Measurements from ENCODE around the gene PRSS22. TPM values are rescaled to one million over a fixed set of nuclear protein-coding genes. Genes with fewer than 3 reads are reported as not detected.

PRSS22 gene
- total RNA-seq, 2 donors from 2014 or later, result 18.6 to 30.9 TPM

DNA sequence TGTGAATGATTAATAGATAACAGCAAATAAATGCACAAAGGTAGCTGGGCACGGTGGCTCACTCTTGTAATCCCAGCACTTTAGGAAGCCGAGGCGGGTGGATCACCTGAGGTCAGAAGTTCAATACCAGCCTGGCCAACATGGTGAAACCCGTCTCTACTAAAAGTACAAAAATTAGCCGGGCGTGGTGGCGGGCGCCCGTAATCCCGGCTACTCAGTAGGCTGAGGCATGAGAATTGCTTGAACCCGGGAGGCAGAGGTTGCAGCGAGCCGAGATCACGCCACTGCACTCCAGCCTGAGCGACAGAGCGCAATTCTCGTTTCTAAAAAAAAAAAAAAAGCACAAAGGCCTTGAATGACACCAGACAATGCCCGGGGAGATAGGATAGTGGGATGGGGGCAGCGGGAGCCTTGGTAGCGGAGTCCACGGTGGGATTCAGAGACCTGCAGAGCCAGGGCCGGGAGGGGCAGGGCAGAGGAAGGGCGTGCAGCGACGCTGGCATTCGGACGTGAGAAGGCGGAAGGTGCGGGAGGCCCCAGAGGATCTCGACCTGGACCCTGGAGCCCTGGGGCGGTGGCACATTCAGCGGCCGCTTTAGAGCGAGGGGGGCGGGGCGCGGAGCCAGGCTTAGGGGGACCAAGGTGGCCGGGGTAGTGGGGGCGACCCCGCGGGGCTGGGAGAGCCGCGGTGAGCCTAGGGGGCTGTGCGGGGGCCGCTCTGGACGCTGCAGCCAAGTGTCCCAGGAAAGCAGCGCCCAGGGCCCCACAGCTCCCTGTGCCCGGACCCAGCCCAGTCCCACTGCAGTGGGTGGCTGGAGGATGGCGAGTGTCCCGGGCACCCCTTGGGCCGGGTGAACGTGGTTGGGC, 24.0 kb upstream of the PRSS22 start:
- peak; percentile 32 for DNase-seq (ENCODE audit: low spot score)
- H3K27me3 ChIP-seq (replicated peaks; ENCODE audit: insufficient read depth), result no peaks in the 10 kb centered on the region
- WGBS, result 5% methylated on average over 51 of the region's 52 CpGs
- H3K9me3 ChIP-seq, result no peaks in the 10 kb centered on the region
- TF ChIP-seq POLR2AphosphoS5 (IDR thresholded peaks at IDR 0.05), result no peak
- TF ChIP-seq POLR2A (IDR thresholded peaks at IDR 0.05), result peak; percentile 21
- no peaks in the 10 kb centered on the region for H3K36me3 ChIP-seq
- intact Hi-C loops (cut with DNase I), result loop anchor here (2.0 kb wide), 1 partner anchor 23 kb away; no protein-coding TSS in a partner anchor
- peak overlapping the region; percentile 50 to 71 for H3K4me3 ChIP-seq
- peak overlapping the region; percentile 91 to 96 for H3K27ac ChIP-seq
- H3K4me1 ChIP-seq (replicated peaks), result peaks cover 8% of the 10 kb centered on the region

- Histone ChIP-seq H3K4me3 (no peak overlapping the region), H3K4me1 (replicated peaks) (peaks cover 8% of the 10 kb centered on the region), H3K27ac (no peak overlapping the region), H3K9me3 (no peaks in the 10 kb centered on the region), H3K27me3 (replicated peaks; ENCODE audit: insufficient read depth) (no peaks in the 10 kb centered on the region), H3K36me3 (no peaks in the 10 kb centered on the region)
- no peak for DNase-seq (ENCODE audit: low spot score)
- intact Hi-C loops (cut with DNase I), result no loop called here
- TF ChIP-seq, protein P1, sequence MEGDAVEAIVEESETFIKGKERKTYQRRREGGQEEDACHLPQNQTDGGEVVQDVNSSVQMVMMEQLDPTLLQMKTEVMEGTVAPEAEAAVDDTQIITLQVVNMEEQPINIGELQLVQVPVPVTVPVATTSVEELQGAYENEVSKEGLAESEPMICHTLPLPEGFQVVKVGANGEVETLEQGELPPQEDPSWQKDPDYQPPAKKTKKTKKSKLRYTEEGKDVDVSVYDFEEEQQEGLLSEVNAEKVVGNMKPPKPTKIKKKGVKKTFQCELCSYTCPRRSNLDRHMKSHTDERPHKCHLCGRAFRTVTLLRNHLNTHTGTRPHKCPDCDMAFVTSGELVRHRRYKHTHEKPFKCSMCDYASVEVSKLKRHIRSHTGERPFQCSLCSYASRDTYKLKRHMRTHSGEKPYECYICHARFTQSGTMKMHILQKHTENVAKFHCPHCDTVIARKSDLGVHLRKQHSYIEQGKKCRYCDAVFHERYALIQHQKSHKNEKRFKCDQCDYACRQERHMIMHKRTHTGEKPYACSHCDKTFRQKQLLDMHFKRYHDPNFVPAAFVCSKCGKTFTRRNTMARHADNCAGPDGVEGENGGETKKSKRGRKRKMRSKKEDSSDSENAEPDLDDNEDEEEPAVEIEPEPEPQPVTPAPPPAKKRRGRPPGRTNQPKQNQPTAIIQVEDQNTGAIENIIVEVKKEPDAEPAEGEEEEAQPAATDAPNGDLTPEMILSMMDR (IDR thresholded peaks at IDR 0.05), result no peak
- TF ChIP-seq POLR2AphosphoS5 (IDR thresholded peaks at IDR 0.05), result no peak
- TF ChIP-seq POLR2A (IDR thresholded peaks at IDR 0.05), result no peak
- 91% methylated on average over 6 of the region's 6 CpGs for WGBS
These were observed 22.0 kb upstream of the PRSS22 start for GRCh38 chr16:2879854-2880508.

- intact Hi-C loops (cut with DNase I), result loop anchor here (5.0 kb wide), 2 partner anchors 37 to 52 kb away; partner anchors contain the start of gene FLYWCH1
- no peaks in the 10 kb centered on the region for H3K9me3 ChIP-seq
- no peak overlapping the region for H3K4me3 ChIP-seq
- H3K4me1 ChIP-seq (replicated peaks), result peaks cover 3% of the 10 kb centered on the region
- H3K36me3 ChIP-seq, result no peaks in the 10 kb centered on the region
- TF ChIP-seq, protein P1 (IDR thresholded peaks at IDR 0.05), result peak; percentile 79 to 99 (median 92)
- TF ChIP-seq POLR2AphosphoS5 (IDR thresholded peaks at IDR 0.05) (peak; percentile 87), POLR2A (IDR thresholded peaks at IDR 0.05) (no peak)
- DNase-seq (ENCODE audit: low spot score), result peak; percentile 74
- no peaks in the 10 kb centered on the region for H3K27me3 ChIP-seq (replicated peaks; ENCODE audit: insufficient read depth)
- H3K27ac ChIP-seq, result peak overlapping the region; percentile 15 to 41
- WGBS, result 12% methylated on average over 25 of the region's 25 CpGs
These were observed 17.0 kb upstream of the PRSS22 start for GRCh38 chr16:2874912-2875362.

- peaks cover 3% of the 10 kb centered on the region for H3K4me1 ChIP-seq (replicated peaks)
- no peaks in the 10 kb centered on the region for H3K27me3 ChIP-seq (replicated peaks; ENCODE audit: insufficient read depth)
- WGBS, result 46% methylated on average over 21 of the region's 21 CpGs
- DNase-seq (ENCODE audit: low spot score), result no peak
- TF ChIP-seq POLR2A (IDR thresholded peaks at IDR 0.05), result no peak
- TF ChIP-seq POLR2AphosphoS5 (IDR thresholded peaks at IDR 0.05), result no peak
- TF ChIP-seq, protein P1 (IDR thresholded peaks at IDR 0.05), result no peak
- intact Hi-C loops (cut with DNase I), result loop anchor here (5.0 kb wide), 2 partner anchors 38 to 53 kb away; partner anchors contain the start of gene FLYWCH1
- no peak overlapping the region for H3K4me3 ChIP-seq
- H3K36me3 ChIP-seq, result no peaks in the 10 kb centered on the region
- H3K27ac ChIP-seq, result peak overlapping the region; percentile 15 to 41
- no peaks in the 10 kb centered on the region for H3K9me3 ChIP-seq
These were observed 16.3 kb upstream of the PRSS22 start for GRCh38 chr16:2874032-2874911.

All from prostate gland (tissue), 2 donors.